Bronchial epithelial cell (primary cell): ENCODE data around the gene TK1. TPM values are rescaled to one million over a fixed set of nuclear protein-coding genes. Genes with fewer than 3 reads are reported as not detected.
A peak's percentile ranks its signal among the peaks of the same experiment; 100 is the strongest.

Experiments used
- DNase-seq: peaks from one replicate; pipeline ENCODE4 v3.0.0-alpha.2; 2010; ENCODE audit warnings: low read depth
- FAIRE-seq: peaks from 2 replicates; lab custom pipeline; 2011; peaks lifted over from hg19 to GRCh38; lab: Jason Lieb, UNC
- H3K27me3 ChIP-seq: 2 replicates; pipeline ENCODE4 v1.5.1; 2011; ENCODE audit warnings: low read length; ENCODE audit not compliant: control insufficient read depth, insufficient read depth
- H3K36me3 ChIP-seq: 2 replicates; pipeline ENCODE4 v1.5.1; 2011; ENCODE audit warnings: low read length; ENCODE audit not compliant: control insufficient read depth, insufficient read depth
- H3K4me3 ChIP-seq: 2 replicates; pipeline ENCODE4 v1.5.1; 2011; ENCODE audit warnings: mild to moderate bottlenecking, low read depth, low read length, control low read depth
- CTCF ChIP-seq: IDR thresholded peaks from 2 replicates; pipeline ENCODE4 v1.5.1; 2011; ENCODE audit warnings: mild to moderate bottlenecking, moderate library complexity, low read length, control low read depth, inconsistent platforms; ENCODE audit not compliant: insufficient read depth, severe bottlenecking
- total RNA-seq: library from RNA; depleted of rRNA; stranded (reverse); fragments of >200 nt; gene quantifications from 2 replicates; pipeline ENCODE4 v1.2.1, GENCODE V29; 2014

The TK1 gene
- total RNA-seq, 1 donor from 2014 or later: 0.79 TPM

GRCh38 chr17:78226759-78227454 is 40.1 kb upstream of the TK1 start:
- peaks cover 11% of the 10 kb centered on the region for H3K27me3 ChIP-seq
- FAIRE-seq: no peak
- TF ChIP-seq CTCF: no peak

GRCh38 chr17:78226055-78226758 is 39.4 kb upstream of the TK1 start:
- FAIRE-seq: no peak

More at GRCh38 chr17:78226759-78227454, 40.1 kb upstream of the TK1 start:
- Histone ChIP-seq H3K4me3 (no peak overlapping the region), H3K36me3 (peaks cover 6% of the 10 kb centered on the region)
- DNase-seq: peak; percentile 54

GRCh38 chr17:78225088-78225865 is 38.4 kb upstream of the TK1 start:
- no peak for FAIRE-seq
- Histone ChIP-seq H3K36me3 (peaks cover 6% of the 10 kb centered on the region), H3K27me3 (peaks cover 2% of the 10 kb centered on the region), H3K4me3 (no peak overlapping the region)
- DNase-seq: no peak
- TF ChIP-seq CTCF: no peak

More at GRCh38 chr17:78226055-78226758, 39.4 kb upstream of the TK1 start:
- DNase-seq: no peak
- TF ChIP-seq CTCF: no peak
- Histone ChIP-seq H3K36me3 (peaks cover 6% of the 10 kb centered on the region), H3K4me3 (no peak overlapping the region), H3K27me3 (peaks cover 9% of the 10 kb centered on the region)

- peaks cover 6% of the 10 kb centered on the region for H3K36me3 ChIP-seq
- no peak for TF ChIP-seq CTCF
- DNase-seq (no peak), FAIRE-seq (no peak)
- H3K27me3 ChIP-seq: no peaks in the 10 kb centered on the region
- no peak overlapping the region for H3K4me3 ChIP-seq
Measured at GRCh38 chr17:78224231-78225087, 37.6 kb upstream of the TK1 start.

- H3K27me3 ChIP-seq: no peaks in the 10 kb centered on the region
- no peak for FAIRE-seq
- peaks cover 6% of the 10 kb centered on the region for H3K36me3 ChIP-seq
Measured at GRCh38 chr17:78223765-78224164, 36.9 kb upstream of the TK1 start.

More at GRCh38 chr17:78223765-78224164, 36.9 kb upstream of the TK1 start:
- DNase-seq: no peak
- H3K4me3 ChIP-seq: no peak overlapping the region
- TF ChIP-seq CTCF: no peak
